B cell (primary cell): Measurements from ENCODE around the gene UBAC1.

ENCODE experiments used
- EZH2 ChIP-seq: IDR thresholded peaks from 2 replicates; pipeline ENCODE4 v1.6.1; 2012; ENCODE audit warnings: borderline replicate concordance, low read depth, mild to moderate bottlenecking, moderate library complexity, low read length; ENCODE audit not compliant: insufficient read depth, poor library complexity, severe bottlenecking
- TF ChIP-seq, protein P1 (sequence below): fragments of 200-600 bp; IDR thresholded peaks from one replicate; pipeline ENCODE4 v1.8.0; 2022; ENCODE audit warnings: antibody characterized with exemption, mild to moderate bottlenecking

DNA sequence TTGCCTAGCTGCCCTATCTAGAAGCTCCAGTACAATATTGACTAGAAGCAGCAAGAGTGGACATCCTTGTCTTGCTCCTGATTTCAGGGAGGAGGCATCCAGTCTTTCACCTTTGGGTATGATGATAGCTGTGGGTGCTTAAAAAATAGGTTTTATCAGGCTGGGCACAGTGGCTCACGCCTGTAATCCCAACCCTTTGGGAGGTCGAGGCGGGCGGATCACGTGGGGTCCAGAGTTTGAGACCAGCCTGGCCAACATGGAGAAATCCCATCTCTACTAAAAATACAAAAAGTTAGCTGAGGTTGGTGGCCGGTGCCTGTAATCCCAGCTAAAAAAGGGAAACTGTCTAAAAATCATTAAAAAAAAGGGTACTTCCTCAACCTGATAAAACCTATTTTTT lies 51.8 kb downstream of the UBAC1 start:
- TF ChIP-seq, protein P1, sequence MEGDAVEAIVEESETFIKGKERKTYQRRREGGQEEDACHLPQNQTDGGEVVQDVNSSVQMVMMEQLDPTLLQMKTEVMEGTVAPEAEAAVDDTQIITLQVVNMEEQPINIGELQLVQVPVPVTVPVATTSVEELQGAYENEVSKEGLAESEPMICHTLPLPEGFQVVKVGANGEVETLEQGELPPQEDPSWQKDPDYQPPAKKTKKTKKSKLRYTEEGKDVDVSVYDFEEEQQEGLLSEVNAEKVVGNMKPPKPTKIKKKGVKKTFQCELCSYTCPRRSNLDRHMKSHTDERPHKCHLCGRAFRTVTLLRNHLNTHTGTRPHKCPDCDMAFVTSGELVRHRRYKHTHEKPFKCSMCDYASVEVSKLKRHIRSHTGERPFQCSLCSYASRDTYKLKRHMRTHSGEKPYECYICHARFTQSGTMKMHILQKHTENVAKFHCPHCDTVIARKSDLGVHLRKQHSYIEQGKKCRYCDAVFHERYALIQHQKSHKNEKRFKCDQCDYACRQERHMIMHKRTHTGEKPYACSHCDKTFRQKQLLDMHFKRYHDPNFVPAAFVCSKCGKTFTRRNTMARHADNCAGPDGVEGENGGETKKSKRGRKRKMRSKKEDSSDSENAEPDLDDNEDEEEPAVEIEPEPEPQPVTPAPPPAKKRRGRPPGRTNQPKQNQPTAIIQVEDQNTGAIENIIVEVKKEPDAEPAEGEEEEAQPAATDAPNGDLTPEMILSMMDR, result no peak
- TF ChIP-seq EZH2, result no peak
